Nucleus accumbens (tissue), 56 donors: ENCODE data around the gene NOVA1.

Experiments used
- DNase-seq, 56 donors: peaks; one replicate each; lab custom pipeline; 2025; lab: John Stamatoyannopoulos, UW

NOVA1 gene

DNA sequence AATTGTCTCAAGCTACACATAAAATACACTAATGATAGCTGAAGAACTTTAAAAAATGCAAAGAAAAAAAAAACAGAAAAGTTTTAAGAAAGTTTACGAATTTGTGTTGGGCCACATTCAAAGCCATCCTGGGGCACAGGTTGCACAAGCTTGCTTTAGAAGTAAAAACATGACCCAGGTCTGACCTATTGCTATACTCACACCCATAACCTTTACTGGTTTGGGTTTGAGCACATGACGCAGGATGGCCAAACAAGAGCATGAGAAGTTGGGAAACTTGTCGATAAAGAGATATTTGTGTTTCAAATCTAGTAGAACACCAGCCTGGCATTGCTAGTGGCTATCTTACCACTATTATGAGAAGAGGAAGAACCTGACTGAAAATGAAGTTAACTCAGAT, 143.7 kb downstream of the NOVA1 start:
- DNase-seq, result no peak

DNA sequence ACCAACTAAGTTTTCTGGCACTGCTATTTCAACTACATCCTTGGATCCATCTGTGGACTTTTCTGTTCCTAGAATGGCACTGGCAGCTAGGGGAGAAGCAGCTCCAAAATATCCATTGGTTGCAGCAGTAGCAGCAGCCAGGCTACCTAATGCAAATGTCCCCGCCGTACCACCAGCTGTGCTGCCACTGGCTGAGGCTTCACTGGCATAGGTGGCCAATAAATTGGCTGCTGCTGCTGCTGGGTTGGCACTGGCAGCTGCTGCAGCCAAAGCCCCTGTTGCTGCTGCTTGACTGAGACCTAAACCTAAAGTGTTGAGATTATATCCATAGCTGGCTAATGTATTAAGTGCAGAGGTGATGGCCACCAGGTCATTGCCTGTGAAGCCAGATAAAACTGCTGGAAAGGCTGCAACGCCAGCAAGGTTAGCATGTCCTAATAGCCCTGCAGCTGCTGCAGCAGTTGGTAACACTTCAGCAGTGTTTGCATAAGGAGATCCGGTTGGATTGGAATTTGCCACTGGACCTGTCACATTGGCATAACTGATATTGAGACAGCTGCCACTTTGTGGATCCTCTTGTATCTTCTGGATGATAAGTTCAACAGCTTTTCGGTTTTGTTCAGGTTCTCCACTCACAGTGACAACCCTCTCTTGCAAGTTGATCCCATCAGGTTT, 149.5 kb downstream of the NOVA1 start:
- no peak for DNase-seq

GRCh38 chr14:26444822-26445221, 153.0 kb downstream of the NOVA1 start:
- DNase-seq, result no peak

DNA sequence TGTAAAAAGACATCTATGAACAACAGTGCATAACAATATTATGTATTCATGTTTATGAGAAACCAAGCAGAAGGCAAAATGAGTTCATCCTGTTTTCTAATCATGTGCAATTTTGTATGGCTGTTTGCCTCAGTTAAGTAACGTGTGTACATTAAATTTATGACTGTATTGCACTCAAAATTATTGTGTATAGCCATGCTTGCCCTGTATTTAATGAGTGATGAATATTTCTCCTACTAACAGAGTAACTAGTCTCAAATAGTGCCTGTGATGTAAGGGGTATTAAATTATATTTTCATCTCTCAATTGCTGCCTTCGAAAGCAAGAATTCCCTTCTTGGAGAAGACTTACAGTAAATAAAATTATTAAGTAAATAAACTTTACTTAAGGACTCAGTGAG, 154.2 kb downstream of the NOVA1 start:
- no peak for DNase-seq

DNA sequence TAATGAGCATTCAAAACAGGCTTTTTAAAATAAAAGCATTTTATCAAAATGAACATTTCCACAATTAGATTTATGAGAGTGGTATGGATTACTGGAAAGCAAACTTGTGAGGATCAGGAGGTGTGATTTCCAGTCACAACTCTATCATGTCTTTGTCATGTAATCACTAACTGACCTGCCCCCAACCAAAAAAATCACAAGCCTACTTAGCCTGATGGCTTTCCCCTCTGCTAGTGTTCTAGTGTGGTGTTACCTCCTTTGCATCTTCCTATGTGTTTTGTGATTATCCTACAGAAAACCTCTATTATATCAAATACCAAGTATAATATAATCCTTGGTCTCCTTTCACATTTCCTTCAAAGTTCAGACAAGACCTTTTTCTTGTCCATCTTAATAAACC, 168.6 kb downstream of the NOVA1 start:
- no peak for DNase-seq

GRCh38 chr14:26427097-26427496, 170.7 kb downstream of the NOVA1 start:
- DNase-seq, result no peak

DNA sequence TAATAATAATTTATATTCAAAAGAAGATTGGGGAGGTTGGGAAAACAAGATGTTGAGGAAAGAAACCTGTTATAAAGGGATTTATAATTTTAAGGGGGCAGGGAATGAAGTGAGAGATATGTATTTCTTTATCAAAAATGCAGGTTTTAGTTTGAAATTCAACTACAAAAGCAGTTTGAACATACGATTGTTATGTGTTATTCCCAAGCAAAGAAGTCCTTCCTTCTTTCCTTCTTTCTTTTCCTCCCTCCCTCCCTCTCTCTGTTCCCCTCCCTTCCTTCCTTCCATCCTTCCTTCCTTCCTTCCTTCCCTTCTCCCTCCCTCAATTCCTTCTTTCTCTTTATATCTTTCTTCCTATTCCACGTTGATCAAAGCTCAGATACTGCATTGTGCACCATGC, 173.3 kb downstream of the NOVA1 start:
- no peak for DNase-seq

DNA sequence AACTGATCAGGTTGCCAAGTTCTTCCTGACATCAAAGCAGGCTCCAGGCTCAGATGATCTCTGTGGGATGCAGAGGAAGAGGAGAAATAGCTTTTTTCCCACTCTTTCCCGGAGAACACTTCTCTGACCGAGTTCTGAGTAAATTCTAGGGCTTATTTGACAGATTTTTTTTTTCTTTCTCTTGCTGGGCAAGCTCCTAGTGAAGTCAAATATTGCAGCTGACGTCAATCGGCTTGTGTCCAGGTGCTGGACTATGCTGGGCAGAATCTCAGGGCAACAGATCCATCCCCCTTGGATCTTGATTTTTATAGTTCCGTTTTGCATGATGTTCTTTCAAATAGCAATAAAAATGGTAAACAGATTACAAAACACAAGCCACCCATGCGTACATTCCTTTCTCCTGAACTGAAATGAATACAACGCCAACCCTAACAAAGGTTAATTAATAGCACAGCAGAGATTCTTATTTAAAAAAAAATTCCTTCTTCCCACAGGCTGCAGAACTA, 182.2 kb downstream of the NOVA1 start:
- DNase-seq, result no peak

DNA sequence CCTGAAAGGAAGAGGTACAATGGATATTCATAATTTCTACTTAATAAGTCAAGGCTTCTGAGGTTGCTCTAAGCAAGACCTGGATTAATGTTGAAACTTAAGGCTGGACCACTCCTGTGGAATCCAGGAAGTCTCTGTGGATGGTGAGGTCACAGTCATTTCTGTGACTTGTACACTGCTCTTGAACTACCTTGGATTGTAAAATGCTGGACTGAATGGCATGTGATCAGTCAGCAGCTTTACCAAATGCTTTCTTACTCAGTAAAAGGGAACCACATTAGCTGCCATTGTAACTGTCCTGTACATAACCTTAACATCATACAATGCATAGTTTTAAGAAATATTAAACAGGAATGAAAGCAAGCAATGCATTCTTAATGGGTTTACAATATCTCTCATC, 182.9 kb downstream of the NOVA1 start:
- no peak for DNase-seq

- no peak for DNase-seq
These were observed 183.7 kb downstream of the NOVA1 start for GRCh38 chr14:26414103-26414502.

- DNase-seq, result no peak
These were observed 185.4 kb downstream of the NOVA1 start for GRCh38 chr14:26412421-26412820.

GRCh38 chr14:26410189-26410685, 187.6 kb downstream of the NOVA1 start:
- no peak for DNase-seq

DNA sequence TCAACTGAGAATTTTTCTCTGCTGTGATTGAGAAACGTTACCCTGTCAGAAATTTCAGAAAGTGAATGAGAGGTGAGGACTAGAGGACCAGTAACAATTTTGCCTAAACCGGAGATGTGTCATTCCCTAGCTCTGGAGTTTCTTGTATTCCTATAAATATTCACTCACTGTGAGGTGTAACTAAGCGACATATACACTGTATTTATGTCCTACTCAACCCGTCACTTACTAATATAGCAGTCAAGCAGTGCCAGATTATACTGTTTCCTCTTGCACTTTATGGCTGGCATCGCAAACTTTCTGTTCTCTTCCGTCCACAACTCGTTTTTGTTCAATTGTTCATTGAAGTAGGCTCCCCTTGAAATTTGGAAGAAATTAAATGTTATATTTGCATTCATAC, 192.9 kb downstream of the NOVA1 start:
- DNase-seq, result no peak

DNA sequence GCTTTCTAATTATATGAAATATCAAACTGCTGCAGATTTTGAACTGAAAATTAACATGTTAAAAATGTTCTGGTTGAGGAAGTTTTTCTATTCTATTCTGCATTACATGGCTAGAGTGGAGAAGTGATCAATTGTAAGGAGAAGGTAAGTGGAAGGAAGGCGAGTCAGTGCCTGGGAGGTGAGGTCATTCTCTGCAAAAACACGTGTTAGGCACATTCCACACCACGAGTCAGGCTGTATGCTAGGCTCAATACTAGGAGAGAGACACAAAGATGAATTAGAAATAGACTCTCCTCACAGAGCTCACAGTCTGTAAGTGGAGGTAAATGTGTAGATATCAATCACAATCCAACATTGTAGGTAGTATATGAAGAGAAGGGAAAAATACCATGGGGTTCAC, 194.1 kb downstream of the NOVA1 start:
- no peak for DNase-seq

DNA sequence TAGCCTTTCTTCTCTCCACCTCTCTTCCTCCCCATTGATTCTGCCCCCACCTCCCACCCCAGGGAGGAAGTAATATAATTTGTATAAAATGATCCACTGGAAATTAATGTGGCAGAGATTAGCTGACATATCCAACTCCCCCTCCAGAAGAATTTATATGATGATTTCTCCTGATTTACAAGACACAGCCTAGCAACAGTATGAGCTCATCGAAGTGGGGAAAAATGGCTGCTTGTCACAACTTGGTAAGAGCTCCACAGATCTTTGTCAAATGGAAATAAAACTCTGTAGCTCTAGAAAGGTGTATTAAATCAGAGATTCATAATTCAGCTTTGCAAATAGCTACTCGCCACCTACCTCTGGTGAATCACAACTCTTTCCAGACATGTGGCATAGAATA, 195.7 kb downstream of the NOVA1 start:
- peak in 7 of 56 donors; percentile 11 to 59 (median 30) for DNase-seq

DNA sequence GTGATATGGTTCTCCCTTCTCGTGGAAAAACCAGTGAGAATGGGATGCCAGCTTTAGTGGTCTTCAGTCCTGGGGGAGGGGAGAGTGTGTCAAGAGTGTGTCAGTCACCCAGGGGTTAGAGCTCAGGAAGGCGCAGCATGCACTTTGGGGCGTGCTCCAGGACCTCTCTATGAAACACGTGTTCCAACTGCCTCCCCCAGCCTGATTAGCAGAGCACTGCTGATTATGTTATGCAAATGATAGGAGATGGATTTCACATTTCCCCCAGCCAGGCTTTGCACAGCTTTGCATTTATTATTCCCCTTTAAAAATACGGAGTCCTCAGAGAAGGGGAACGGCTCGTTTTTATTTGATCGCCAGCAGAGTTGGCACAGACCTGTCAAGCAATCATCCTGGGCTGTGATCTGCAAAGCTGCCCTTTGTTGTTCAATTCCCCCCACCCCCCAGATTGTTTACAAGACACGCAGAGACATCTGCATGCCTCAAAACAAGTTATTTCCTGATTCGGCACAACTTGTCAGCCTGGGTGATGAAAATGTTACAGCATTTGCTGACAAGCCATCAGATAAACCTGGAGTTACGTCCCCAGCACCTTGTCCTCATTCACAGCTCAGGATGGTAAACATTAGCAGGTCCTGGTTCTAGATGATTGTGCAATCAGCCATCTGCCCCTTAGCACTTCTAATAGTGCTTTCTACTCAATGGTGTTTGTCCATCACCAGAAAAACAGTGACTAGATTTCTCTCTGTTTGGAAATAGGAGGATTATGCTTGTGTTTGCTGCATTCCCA, 196.5 kb downstream of the NOVA1 start:
- DNase-seq, result peak in 5 of 56 donors; percentile 2 to 34 (median 7)

DNA sequence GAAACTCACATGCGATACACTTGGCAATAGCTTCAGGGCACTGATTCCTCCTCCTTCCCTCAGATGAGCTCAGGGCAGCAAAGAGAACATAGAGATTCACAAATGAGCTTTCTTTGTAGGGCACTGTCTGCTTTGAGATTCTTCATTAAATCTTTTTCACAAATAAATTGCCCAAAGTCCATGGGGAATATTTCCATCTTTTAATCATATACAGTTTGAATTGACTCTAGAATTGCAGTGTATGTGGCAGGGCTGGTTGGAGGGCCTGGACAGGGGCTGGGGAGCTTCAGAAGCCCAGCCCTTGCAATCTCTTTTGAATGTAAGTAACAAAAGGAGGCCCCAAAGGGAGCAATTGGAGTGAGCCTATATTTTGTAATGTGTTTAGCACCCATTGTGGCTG, 197.5 kb downstream of the NOVA1 start:
- no peak for DNase-seq

DNA sequence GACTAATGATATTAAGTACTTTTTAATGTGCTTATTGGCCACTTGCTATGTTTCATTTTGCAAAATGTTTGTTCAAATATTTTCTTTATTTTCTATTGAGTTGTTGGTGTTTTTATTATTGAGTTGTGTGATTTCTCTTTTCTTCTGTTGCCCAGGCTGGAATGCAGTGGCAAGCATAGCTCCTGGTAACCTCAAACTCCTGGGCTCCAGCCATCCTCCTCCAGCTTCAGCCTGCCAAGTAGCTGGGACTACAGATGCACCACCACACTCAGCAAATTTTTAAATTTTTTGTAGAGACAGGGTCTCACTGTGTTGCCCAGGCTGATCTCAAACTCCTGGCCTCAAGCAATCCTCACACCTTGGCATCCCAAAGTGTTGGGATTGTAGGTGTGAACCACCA, 199.2 kb downstream of the NOVA1 start:
- no peak for DNase-seq
